HG03354 (cell line): ENCODE data around the gene CFAP210.

Experiments used
- ATAC-seq: cut with Tn5 transposase; IDR thresholded peaks from one replicate; pipeline ENCODE4 v1.9.1; 2021; ENCODE audit warnings: mild to moderate bottlenecking; ENCODE audit not compliant: unreplicated experiment, poor library complexity, severe bottlenecking

Gene CFAP210

GRCh38 chr2:169683054-169683424 is 11.2 kb downstream of the CFAP210 start:
- ATAC-seq, result no peak

DNA sequence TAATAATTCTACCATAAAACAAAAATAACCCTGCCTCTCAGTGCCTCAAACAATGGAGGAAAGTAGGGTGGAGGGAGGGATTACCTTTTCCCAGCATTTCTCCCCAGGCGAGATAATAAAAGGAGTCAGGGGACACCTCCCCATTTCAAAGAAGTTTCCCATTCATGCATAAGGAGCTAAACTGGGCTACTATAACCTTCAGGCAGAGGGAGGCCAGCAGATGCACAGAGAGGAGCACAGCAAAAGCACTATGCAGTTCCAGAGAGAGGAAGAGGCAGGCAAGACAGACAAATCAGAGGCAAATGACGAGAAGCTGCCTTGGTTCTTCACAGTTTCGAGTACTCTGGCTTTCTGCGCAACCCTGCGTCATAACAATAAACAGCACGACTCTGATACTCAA is 17.4 kb downstream of the CFAP210 start:
- no peak for ATAC-seq

GRCh38 chr2:169676357-169676756 is 17.8 kb downstream of the CFAP210 start:
- no peak for ATAC-seq

GRCh38 chr2:169673921-169674320 is 20.3 kb downstream of the CFAP210 start:
- ATAC-seq, result no peak

GRCh38 chr2:169673106-169673505 is 21.1 kb downstream of the CFAP210 start:
- ATAC-seq, result no peak

DNA sequence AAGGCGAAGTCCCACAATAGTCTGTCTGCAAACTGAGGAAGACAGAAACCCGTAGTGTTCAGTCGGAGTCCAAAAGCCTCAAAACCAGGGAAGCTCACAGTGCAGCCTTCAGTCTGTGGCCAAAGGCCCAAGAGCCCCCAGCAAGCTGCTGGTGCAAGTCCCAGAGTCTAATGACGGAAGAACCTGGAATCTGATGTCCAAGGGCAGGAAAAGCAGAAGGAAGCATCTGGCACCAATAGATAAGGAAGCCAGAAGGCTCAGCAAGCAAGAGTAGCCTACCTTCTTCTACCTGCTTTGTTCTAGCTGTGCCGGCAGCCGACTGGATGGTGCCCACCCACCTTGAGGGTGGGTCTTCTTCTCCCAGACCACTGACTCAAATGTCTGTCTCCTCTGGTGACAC is 21.8 kb downstream of the CFAP210 start:
- no peak for ATAC-seq

GRCh38 chr2:169670937-169671336 is 23.3 kb downstream of the CFAP210 start:
- ATAC-seq, result no peak

DNA sequence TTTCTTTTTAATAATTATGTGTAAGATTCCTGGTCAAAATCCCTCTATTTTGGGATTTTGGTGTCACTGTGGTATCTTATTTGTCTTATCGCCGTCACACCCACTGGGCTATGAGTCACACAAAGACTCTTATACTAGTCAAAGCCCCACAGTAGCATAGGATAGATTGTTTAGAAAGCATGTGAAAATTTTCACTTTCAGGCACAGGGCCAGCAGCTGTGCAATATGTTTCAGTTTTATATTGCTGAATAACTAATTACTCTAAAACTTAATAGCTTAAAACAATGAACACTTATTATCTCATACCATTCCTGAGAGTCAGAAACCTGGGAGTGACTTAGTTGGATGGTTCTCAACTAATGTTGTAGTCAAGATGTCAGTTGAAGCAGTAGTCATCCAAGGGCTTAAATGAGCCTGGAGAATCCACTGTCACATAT is 24.0 kb downstream of the CFAP210 start:
- peak; percentile 63 for ATAC-seq

GRCh38 chr2:169667583-169667982 is 26.6 kb downstream of the CFAP210 start:
- no peak for ATAC-seq

GRCh38 chr2:169664978-169665930 is 29.0 kb downstream of the CFAP210 start:
- no peak for ATAC-seq

DNA sequence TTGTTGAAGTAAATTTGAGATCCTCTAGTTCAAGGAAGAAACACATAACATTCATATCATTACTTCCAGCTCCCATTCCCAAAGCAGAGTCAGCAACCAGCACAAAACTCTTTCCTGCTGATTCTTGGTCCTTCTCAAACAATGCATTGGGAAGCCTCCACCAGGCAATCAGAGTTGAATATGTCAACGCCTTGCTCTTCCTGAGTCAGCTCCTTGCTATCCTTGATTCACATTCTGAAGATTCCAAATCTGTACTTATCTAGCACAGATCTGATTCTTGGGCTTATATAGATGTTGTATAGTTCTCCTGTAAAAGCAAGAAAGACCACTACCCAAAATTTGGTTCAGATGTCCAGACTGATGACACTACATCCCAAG is 29.6 kb downstream of the CFAP210 start:
- no peak for ATAC-seq

DNA sequence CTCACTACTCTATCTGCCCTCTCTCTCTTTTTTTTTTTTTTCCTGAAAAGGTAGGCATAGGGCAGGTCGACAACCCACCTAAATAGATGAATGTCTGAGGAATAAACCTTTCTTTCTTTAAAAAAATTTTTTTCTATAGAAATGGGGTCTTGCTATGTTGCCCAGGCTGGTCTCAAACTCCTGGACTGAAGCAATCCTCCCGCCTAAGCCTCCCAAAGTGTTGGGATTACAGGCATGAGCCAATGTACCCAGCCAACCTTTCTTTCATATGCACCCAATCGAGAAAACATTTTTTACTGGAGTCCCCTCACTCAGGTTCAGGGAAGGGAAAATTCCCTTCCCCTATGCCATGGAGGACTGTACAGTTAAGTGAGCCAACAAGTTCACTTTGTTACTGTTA is 31.0 kb downstream of the CFAP210 start:
- ATAC-seq, result no peak

DNA sequence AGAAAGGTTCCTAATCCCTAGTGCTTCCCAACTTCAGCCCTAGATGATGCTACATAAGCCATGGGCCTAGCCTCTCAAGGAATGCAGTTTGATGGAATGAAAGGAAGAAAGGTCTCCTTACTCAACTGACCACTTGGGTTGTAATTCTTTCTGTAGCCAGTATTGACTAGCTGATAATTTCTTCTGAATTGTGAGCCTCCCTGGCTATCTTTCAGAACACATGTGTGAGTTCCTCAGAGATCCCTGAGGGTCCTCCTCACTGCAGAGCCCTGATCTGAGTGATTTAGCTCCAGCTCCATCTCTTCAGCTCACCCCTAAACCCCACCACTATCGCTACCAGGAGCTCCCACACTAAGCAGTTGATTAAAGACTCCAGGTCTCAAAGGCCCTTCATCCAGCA is 31.5 kb downstream of the CFAP210 start:
- no peak for ATAC-seq

DNA sequence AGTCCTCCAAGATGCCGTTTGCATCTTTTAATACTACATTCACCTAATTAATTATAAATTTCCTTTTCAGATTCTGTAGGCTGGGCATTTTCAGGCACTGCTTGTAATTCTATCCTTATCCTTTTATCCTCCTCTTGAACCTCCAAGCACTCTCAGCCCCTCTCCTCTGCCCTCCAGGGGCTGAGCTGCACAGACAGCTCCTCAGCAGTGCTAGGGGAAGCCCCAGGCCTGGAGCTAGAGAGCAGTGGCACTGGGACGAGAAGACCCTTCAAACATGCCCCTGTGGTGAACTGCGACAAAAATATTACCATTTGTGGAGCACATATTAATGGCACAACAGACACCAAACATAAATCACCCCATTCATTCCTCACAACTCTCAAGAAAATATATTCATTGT is 32.9 kb downstream of the CFAP210 start:
- no peak for ATAC-seq

DNA sequence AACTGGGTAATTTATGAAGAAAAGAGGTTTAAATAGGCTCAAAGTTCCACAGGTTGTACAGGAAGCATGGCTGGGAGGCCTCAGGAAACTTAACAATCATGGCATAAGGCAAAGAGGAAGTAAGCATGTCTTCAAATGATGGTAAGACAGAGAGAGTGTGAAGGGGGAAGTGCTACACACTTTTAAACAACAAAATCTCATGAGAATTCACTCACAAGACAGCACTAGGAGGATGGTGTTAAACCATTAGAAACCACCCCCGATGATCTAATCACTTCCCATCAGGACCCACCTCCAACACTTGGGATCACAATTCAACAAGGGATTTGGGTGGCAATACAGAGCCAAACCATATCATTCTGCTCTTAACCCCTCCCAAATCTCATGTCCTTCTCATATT is 34.9 kb downstream of the CFAP210 start:
- ATAC-seq, result no peak

- no peak for ATAC-seq
These were observed 35.3 kb downstream of the CFAP210 start for GRCh38 chr2:169658877-169659276.

- ATAC-seq, result no peak
These were observed 38.0 kb downstream of the CFAP210 start for GRCh38 chr2:169656164-169656563.

GRCh38 chr2:169653636-169654035 is 40.6 kb downstream of the CFAP210 start:
- no peak for ATAC-seq

- no peak for ATAC-seq
These were observed 44.9 kb downstream of the CFAP210 start for GRCh38 chr2:169649278-169649677.

DNA sequence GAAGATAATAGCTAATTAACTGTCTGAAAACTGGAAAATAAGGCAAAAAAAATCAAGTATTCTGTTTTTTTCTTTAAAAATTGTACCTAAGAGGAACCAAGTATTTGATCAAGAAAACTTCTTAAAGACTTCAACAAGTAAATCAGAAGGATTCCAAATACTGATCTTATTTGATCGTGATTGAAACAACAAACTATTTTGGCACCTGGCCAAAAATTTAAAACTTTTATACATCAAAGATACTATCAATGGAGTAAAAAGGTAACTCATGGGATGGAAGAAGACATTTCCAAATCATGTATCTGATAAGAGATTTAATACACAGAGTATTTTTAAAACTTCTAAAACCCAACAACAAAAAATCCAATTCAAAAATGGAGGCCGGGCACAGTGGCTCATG is 46.7 kb downstream of the CFAP210 start:
- no peak for ATAC-seq

DNA sequence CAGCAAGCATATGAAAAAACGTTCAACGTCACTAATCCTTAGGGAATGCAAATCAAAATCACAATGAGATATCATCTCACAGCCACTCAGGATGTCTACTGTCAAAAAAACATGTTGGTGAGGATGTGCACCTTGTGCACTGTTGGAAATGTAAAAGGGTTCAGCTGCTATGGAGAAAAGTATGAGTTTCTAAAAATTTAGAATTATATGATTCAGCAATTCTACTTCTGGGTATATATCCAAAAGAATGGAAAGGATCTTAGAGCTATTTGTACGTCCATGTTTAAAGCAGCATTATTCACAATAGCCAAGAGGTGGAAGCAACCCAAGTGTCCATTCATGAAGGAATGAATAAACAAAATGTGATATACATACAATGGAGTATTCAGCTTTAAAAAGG is 50.0 kb downstream of the CFAP210 start:
- no peak for ATAC-seq

- ATAC-seq, result no peak
These were observed 52.7 kb downstream of the CFAP210 start for GRCh38 chr2:169641464-169641863.
